Esophagus muscularis mucosa (tissue), 4 donors: ENCODE data around the gene USE1.

Experiments
- EP300 ChIP-seq: sonication (generic); formaldehyde crosslinking; IDR thresholded peaks from one replicate; pipeline ENCODE4 v1.6.1; 2017; ENCODE audit warnings: antibody characterized with exemption
- POLR2A ChIP-seq: fragments of 450-650 bp; IDR thresholded peaks from one replicate; pipeline ENCODE4 v1.6.1; 2017; ENCODE audit warnings: antibody characterized with exemption, moderate library complexity, mild to moderate bottlenecking, low read depth
- POLR2AphosphoS5 ChIP-seq, 2 donors: sonication (generic); formaldehyde crosslinking; IDR thresholded peaks; one replicate each; pipeline ENCODE4 v1.6.1; 2017; ENCODE audit warnings: antibody characterized with exemption in 2 of 2
- TF ChIP-seq, protein P1 (sequence below), 3 experiments: fragments of 200-600 bp in 2 of 3; fragments of 450-650 bp in 1 of 3; sonication (generic) in 2 of 3; IDR thresholded peaks; one replicate each; pipeline ENCODE4 v1.5.1; 2017 to 2019; ENCODE audit warnings: antibody characterized with exemption in 3 of 3, mild to moderate bottlenecking in 2 of 3, moderate library complexity in 1 of 3

DNA sequence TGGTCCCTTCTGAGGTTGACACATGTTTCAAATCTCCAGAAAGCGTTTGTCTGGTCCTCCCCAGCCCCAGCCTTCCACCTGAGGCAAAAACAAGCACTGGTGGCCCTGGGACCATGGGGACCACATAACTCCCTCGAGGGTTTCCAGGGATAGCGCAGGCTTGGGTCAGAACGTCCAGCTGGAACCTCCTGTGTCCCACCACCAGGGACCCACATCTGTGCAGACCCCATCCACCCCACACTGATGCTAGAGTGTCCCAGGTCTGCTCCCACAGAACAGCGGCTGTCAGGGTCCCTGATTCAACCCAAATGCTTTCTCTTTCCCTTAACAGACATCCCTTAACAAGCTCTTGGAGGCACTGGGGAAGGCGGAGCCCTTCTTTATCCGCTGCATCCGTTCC, 29.6 kb upstream of the USE1 start:
- TF ChIP-seq, protein P1, sequence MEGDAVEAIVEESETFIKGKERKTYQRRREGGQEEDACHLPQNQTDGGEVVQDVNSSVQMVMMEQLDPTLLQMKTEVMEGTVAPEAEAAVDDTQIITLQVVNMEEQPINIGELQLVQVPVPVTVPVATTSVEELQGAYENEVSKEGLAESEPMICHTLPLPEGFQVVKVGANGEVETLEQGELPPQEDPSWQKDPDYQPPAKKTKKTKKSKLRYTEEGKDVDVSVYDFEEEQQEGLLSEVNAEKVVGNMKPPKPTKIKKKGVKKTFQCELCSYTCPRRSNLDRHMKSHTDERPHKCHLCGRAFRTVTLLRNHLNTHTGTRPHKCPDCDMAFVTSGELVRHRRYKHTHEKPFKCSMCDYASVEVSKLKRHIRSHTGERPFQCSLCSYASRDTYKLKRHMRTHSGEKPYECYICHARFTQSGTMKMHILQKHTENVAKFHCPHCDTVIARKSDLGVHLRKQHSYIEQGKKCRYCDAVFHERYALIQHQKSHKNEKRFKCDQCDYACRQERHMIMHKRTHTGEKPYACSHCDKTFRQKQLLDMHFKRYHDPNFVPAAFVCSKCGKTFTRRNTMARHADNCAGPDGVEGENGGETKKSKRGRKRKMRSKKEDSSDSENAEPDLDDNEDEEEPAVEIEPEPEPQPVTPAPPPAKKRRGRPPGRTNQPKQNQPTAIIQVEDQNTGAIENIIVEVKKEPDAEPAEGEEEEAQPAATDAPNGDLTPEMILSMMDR (IDR thresholded peaks at IDR 0.05) = no peak
- TF ChIP-seq EP300 (no peak), POLR2AphosphoS5 (IDR thresholded peaks at IDR 0.05) (no peak), POLR2A (no peak)
